Measurements from ENCODE around the gene APLF. TPM values are rescaled to one million over a fixed set of nuclear protein-coding genes. Genes with fewer than 3 reads are reported as not detected.

Gene APLF
- total and polyA plus RNA-seq, 2 donors (not counting 3 experiments of a cell fraction or from before 2014, with no cell fraction given), result 0.75 to 2.3 TPM

DNA sequence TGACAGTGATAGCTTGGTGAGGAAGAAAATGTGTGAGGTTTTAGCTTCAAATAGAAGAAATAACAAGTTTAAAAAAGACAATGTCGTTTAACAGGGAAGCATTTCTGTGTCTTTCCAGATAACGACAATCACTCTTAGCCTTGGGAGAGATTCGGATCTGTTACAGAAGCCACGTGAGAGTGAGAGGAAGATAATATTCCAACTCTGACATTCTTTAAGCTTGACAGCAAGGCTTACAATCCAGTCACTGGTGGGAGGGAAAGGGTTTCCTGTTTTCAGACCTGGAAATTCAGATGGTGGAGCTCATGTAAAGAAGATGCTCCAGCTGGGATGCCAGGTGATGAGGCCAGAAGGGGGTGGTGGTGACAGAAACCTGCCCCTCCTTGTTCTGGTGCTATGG lies 31.1 kb upstream of the APLF start:
- dilution Hi-C loops (cut with MboI; ENCODE audit: extremely low pct_ligation_motif_present, low sequenced_read_pairs) (no loop called here), intact Hi-C loops (cut with micrococcal nuclease) (no loop called here)
- no peak for DNase-seq (ENCODE audit: low read depth, low spot score)
- ChIA-PET POLR2A (no interaction called here), CTCF (interaction anchor here (0.7 kb wide), 1 partner anchor 314 kb away, joined by 3 read pairs; no protein-coding TSS in a partner anchor)
- Histone ChIP-seq H3K27ac (ENCODE audit: insufficient read depth, low read depth, low read length) (no peak overlapping the region), H3K9me1 (replicated peaks; ENCODE audit: control insufficient read depth, extremely low read depth, insufficient read depth, low read length) (no peaks in the 10 kb centered on the region), H3K36me3 (ENCODE audit: control insufficient read depth in 2 of 2, extremely low read depth in 1 of 2, insufficient read depth in 2 of 2, low read length in 2 of 2) (no peaks in the 10 kb centered on the region), H3K4me3 (replicated peaks in 1 of 3; ENCODE audit: insufficient read depth in 1 of 3, low read depth in 1 of 3, low read length in 3 of 3) (no peak overlapping the region), H3K9ac (replicated peaks; ENCODE audit: extremely low read depth, insufficient read depth, low read length) (no peak overlapping the region), H3K4me1 (ENCODE audit: control insufficient read depth, extremely low read depth, insufficient read depth, low read length) (no peaks in the 10 kb centered on the region), H4K20me1 (replicated peaks; ENCODE audit: control insufficient read depth, extremely low read depth, insufficient read depth, low read length) (no peaks in the 10 kb centered on the region), H3K79me2 (ENCODE audit: control insufficient read depth, insufficient read depth, low read length) (no peaks in the 10 kb centered on the region), H3K9me3 (replicated peaks; ENCODE audit: control insufficient read depth, insufficient read depth, low read length) (no peaks in the 10 kb centered on the region), H2AFZ (ENCODE audit: low read depth, low read length) (no peak overlapping the region), H3K4me2 (ENCODE audit: insufficient read depth, low read length) (no peak overlapping the region), H3K27me3 (ENCODE audit: control insufficient read depth in 2 of 2, insufficient read depth in 2 of 2, low read length in 2 of 2) (peaks cover under 1 to 8% of the 10 kb centered on the region in 2 experiments)
- FAIRE-seq, result no peak
- TF ChIP-seq, protein P1, sequence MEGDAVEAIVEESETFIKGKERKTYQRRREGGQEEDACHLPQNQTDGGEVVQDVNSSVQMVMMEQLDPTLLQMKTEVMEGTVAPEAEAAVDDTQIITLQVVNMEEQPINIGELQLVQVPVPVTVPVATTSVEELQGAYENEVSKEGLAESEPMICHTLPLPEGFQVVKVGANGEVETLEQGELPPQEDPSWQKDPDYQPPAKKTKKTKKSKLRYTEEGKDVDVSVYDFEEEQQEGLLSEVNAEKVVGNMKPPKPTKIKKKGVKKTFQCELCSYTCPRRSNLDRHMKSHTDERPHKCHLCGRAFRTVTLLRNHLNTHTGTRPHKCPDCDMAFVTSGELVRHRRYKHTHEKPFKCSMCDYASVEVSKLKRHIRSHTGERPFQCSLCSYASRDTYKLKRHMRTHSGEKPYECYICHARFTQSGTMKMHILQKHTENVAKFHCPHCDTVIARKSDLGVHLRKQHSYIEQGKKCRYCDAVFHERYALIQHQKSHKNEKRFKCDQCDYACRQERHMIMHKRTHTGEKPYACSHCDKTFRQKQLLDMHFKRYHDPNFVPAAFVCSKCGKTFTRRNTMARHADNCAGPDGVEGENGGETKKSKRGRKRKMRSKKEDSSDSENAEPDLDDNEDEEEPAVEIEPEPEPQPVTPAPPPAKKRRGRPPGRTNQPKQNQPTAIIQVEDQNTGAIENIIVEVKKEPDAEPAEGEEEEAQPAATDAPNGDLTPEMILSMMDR (IDR thresholded peaks at IDR 0.05; ENCODE audit: extremely low read depth in 1 of 2, insufficient read depth in 1 of 2, low read depth in 1 of 2, low read length in 2 of 2), result no peak
- TF ChIP-seq GATA2 (IDR thresholded peaks at IDR 0.05; ENCODE audit: insufficient read depth, insufficient read length, low read depth, low read length), result no peak
- no peak for TF ChIP-seq FOS (IDR thresholded peaks at IDR 0.05; ENCODE audit: borderline replicate concordance, insufficient read depth, low read length)
- TF ChIP-seq EZH2 (IDR thresholded peaks at IDR 0.05; ENCODE audit: borderline replicate concordance, low read depth, low read length, severe bottlenecking), result no peak
- TF ChIP-seq, protein P2, sequence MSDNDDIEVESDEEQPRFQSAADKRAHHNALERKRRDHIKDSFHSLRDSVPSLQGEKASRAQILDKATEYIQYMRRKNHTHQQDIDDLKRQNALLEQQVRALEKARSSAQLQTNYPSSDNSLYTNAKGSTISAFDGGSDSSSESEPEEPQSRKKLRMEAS (IDR thresholded peaks at IDR 0.05; ENCODE audit: insufficient read depth, insufficient read length), result no peak
- TF ChIP-seq JUN (IDR thresholded peaks at IDR 0.05; ENCODE audit: borderline replicate concordance, insufficient read depth, insufficient read length, low read depth), result no peak
- TF ChIP-seq POLR2A (IDR thresholded peaks at IDR 0.05; ENCODE audit: low read depth, low read length), result no peak
- TF ChIP-seq MYC (IDR thresholded peaks at IDR 0.05; ENCODE audit: low read depth, low read length), result no peak
- TF ChIP-seq POLR2AphosphoS5 (IDR thresholded peaks at IDR 0.05; ENCODE audit: insufficient read depth, low read depth, low read length), result no peak
- no TSS peak for BruUV-seq (replicated peaks)
